HepG2 (cell line): Measurements from ENCODE around the gene ZAR1L. TPM values are rescaled to one million over a fixed set of nuclear protein-coding genes. Genes with fewer than 3 reads are reported as not detected.

Source experiments
- MLLT10 ChIP-seq: sonication (generic); formaldehyde crosslinking; IDR thresholded peaks from 2 replicates; pipeline ENCODE4 v1.4.0; 2020; ENCODE audit warnings: missing genetic modification reagents
- SOX6 ChIP-seq, 2 experiments: fragments of 450-650 bp in 1 of 2; sonication (generic) in 1 of 2; formaldehyde crosslinking in 1 of 2; IDR thresholded peaks; 2 replicates each; pipeline versions ENCODE4 v1.4.0 to v1.6.1; 2017 to 2020; ENCODE audit warnings: antibody characterized with exemption in 1 of 2, mild to moderate bottlenecking in 1 of 2, missing genetic modification reagents in 1 of 2
- TBP ChIP-seq: sonication (generic); formaldehyde crosslinking; IDR thresholded peaks from 2 replicates; pipeline ENCODE4 v1.5.0; 2020; ENCODE audit warnings: missing genetic modification reagents
- TBX3 ChIP-seq: fragments of 450-650 bp; IDR thresholded peaks from 2 replicates; pipeline ENCODE4 v1.6.1; 2017; ENCODE audit warnings: antibody characterized with exemption, mild to moderate bottlenecking, inconsistent platforms, borderline replicate concordance
- ZBTB20 ChIP-seq: sonication (generic); formaldehyde crosslinking; IDR thresholded peaks from 2 replicates; pipeline ENCODE4 v1.8.1; 2023; ENCODE audit warnings: missing genetic modification reagents, low read depth, mild to moderate bottlenecking, borderline replicate concordance
- ZFP62 ChIP-seq: sonication (generic); formaldehyde crosslinking; IDR thresholded peaks from 2 replicates; pipeline ENCODE4 v1.4.0; 2020; ENCODE audit warnings: missing genetic modification reagents
- ZNF224 ChIP-seq: sonication (generic); formaldehyde crosslinking; IDR thresholded peaks from 2 replicates; pipeline ENCODE4 v1.5.0; 2020; ENCODE audit warnings: mild to moderate bottlenecking, missing genetic modification reagents
- ZNF709 ChIP-seq: sonication (generic); formaldehyde crosslinking; IDR thresholded peaks from 2 replicates; pipeline ENCODE4 v1.5.0; 2020; ENCODE audit warnings: mild to moderate bottlenecking, missing genetic modification reagents
- ZNF777 ChIP-seq: sonication (generic); formaldehyde crosslinking; IDR thresholded peaks from 2 replicates; pipeline ENCODE4 v1.4.0; 2020; ENCODE audit warnings: missing genetic modification reagents
- ZNF878 ChIP-seq: sonication (generic); formaldehyde crosslinking; IDR thresholded peaks from 2 replicates; pipeline ENCODE4 v1.8.1; 2023; ENCODE audit warnings: mild to moderate bottlenecking, missing genetic modification reagents, moderate library complexity
- polyA plus RNA-seq, 8 experiments: library from polyadenylated mRNA; depleted of rRNA in 3 of 8; stranded (reverse) in 7 of 8; unstranded in 1 of 8; fragments of >200 nt; fragmentation: Illumina TruSeq in 4 of 8; extraction: Trizol in 4 of 8; gene quantifications; 2 replicates each; pipeline versions ENCODE4 v1.2.1 to v1.2.3, GENCODE V29; 2011 to 2016; ENCODE audit warnings: low read depth in 4 of 8, missing spikeins in 1 of 8, mixed read lengths in 1 of 8; ENCODE audit not compliant: insufficient read depth in 1 of 8
- total RNA-seq, 5 experiments: library from RNA; depleted of rRNA; stranded (reverse); fragments of >200 nt; fragmentation: Illumina TruSeq; extraction: Trizol; gene quantifications; 2 replicates each; pipeline ENCODE4 v1.2.3, GENCODE V29; 2016; ENCODE audit warnings: low read depth in 1 of 5
- TF ChIP-seq, protein P1 (sequence below): sonication (generic); formaldehyde crosslinking; IDR thresholded peaks from 2 replicates; pipeline ENCODE4 v1.9.0; 2022; ENCODE audit warnings: missing genetic modification reagents, mild to moderate bottlenecking, borderline replicate concordance
- TF ChIP-seq, protein P2 (sequence below): sonication (generic); formaldehyde crosslinking; IDR thresholded peaks from 2 replicates; pipeline ENCODE4 v1.4.0; 2020; ENCODE audit warnings: low read depth, missing genetic modification reagents
- TF ChIP-seq, protein P3 (sequence below): IDR thresholded peaks from 2 replicates; pipeline ENCODE4 v1.6.1; 2016; ENCODE audit warnings: mild to moderate bottlenecking, missing biosample characterization, missing genetic modification reagents
- TF ChIP-seq, protein P4 (sequence below): sonication (generic); formaldehyde crosslinking; IDR thresholded peaks from 2 replicates; pipeline ENCODE4 v1.5.1; 2020; ENCODE audit warnings: missing genetic modification reagents, mild to moderate bottlenecking, borderline replicate concordance
- TF ChIP-seq, protein P5 (sequence below): sonication (generic); formaldehyde crosslinking; IDR thresholded peaks from 2 replicates; pipeline ENCODE4 v1.4.0; 2020; ENCODE audit warnings: missing genetic modification reagents, low read depth, mild to moderate bottlenecking, borderline replicate concordance
- TF ChIP-seq, protein P6 (sequence below): sonication (generic); formaldehyde crosslinking; IDR thresholded peaks from 2 replicates; pipeline ENCODE4 v1.4.0; 2020; ENCODE audit warnings: mild to moderate bottlenecking, missing genetic modification reagents
- TF ChIP-seq, protein P7 (sequence below): sonication (generic); formaldehyde crosslinking; IDR thresholded peaks from 2 replicates; pipeline ENCODE4 v1.4.0; 2020; ENCODE audit warnings: missing genetic modification reagents

The ZAR1L gene
- total and polyA plus RNA-seq, 2 of the 13 experiments (the other 11 are each of a cell fraction or from before 2014, with no cell fraction given), result 0.09 TPM; not detected in 1

DNA sequence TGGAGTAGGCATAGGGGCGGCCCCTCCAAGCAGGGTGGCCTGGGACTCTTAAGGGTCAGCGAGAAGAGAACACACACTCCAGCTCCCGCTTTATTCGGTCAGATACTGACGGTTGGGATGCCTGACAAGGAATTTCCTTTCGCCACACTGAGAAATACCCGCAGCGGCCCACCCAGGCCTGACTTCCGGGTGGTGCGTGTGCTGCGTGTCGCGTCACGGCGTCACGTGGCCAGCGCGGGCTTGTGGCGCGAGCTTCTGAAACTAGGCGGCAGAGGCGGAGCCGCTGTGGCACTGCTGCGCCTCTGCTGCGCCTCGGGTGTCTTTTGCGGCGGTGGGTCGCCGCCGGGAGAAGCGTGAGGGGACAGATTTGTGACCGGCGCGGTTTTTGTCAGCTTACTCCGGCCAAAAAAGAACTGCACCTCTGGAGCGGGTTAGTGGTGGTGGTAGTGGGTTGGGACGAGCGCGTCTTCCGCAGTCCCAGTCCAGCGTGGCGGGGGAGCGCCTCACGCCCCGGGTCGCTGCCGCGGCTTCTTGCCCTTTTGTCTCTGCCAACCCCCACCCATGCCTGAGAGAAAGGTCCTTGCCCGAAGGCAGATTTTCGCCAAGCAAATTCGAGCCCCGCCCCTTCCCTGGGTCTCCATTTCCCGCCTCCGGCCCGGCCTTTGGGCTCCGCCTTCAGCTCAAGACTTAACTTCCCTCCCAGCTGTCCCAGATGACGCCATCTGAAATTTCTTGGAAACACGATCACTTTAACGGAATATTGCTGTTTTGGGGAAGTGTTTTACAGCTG lies at the start of gene ZAR1L, which contains the start of gene BRCA2 (continued):
- TF ChIP-seq, protein P1, sequence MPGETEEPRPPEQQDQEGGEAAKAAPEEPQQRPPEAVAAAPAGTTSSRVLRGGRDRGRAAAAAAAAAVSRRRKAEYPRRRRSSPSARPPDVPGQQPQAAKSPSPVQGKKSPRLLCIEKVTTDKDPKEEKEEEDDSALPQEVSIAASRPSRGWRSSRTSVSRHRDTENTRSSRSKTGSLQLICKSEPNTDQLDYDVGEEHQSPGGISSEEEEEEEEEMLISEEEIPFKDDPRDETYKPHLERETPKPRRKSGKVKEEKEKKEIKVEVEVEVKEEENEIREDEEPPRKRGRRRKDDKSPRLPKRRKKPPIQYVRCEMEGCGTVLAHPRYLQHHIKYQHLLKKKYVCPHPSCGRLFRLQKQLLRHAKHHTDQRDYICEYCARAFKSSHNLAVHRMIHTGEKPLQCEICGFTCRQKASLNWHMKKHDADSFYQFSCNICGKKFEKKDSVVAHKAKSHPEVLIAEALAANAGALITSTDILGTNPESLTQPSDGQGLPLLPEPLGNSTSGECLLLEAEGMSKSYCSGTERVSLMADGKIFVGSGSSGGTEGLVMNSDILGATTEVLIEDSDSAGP (CRISPR knock-in tag), result peak; percentile 77; the same call in 1 of the 2 replicates
- TF ChIP-seq, protein P2, sequence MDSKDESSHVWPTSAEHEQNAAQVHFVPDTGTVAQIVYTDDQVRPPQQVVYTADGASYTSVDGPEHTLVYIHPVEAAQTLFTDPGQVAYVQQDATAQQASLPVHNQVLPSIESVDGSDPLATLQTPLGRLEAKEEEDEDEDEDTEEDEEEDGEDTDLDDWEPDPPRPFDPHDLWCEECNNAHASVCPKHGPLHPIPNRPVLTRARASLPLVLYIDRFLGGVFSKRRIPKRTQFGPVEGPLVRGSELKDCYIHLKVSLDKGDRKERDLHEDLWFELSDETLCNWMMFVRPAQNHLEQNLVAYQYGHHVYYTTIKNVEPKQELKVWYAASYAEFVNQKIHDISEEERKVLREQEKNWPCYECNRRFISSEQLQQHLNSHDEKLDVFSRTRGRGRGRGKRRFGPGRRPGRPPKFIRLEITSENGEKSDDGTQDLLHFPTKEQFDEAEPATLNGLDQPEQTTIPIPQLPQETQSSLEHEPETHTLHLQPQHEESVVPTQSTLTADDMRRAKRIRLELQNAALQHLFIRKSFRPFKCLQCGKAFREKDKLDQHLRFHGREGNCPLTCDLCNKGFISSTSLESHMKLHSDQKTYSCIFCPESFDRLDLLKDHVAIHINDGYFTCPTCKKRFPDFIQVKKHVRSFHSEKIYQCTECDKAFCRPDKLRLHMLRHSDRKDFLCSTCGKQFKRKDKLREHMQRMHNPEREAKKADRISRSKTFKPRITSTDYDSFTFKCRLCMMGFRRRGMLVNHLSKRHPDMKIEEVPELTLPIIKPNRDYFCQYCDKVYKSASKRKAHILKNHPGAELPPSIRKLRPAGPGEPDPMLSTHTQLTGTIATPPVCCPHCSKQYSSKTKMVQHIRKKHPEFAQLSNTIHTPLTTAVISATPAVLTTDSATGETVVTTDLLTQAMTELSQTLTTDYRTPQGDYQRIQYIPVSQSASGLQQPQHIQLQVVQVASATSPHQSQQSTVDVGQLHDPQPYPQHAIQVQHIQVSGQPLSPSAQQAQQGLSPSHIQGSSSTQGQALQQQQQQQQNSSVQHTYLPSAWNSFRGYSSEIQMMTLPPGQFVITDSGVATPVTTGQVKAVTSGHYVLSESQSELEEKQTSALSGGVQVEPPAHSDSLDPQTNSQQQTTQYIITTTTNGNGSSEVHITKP, result no peak
- TF ChIP-seq SOX6 (IDR thresholded peaks at IDR 0.05) (no peak), SOX6 (CRISPR knock-in tag; IDR thresholded peaks at IDR 0.05) (no peak; the same call in 1 of the 2 replicates), TBP (no peak), ZNF878 (CRISPR knock-in tag) (0 out of 2 replicates have a peak, but pooled peaks have one; percentile 18), MLLT10 (no peak), ZNF709 (CRISPR knock-in tag) (no peak), ZBTB20 (CRISPR knock-in tag) (peak; percentile 68; the same call in 1 of the 2 replicates), ZFP62 (CRISPR knock-in tag) (no peak), ZNF777 (CRISPR knock-in tag) (no peak; the same call in 1 of the 2 replicates), ZNF224 (no peak), TBX3 (no peak)
- TF ChIP-seq, protein P3, sequence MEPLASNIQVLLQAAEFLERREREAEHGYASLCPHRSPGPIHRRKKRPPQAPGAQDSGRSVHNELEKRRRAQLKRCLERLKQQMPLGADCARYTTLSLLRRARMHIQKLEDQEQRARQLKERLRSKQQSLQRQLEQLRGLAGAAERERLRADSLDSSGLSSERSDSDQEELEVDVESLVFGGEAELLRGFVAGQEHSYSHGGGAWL (CRISPR knock-in tag), result 0 out of 2 replicates have a peak, but pooled peaks have one; percentile 50
- TF ChIP-seq, protein P4, sequence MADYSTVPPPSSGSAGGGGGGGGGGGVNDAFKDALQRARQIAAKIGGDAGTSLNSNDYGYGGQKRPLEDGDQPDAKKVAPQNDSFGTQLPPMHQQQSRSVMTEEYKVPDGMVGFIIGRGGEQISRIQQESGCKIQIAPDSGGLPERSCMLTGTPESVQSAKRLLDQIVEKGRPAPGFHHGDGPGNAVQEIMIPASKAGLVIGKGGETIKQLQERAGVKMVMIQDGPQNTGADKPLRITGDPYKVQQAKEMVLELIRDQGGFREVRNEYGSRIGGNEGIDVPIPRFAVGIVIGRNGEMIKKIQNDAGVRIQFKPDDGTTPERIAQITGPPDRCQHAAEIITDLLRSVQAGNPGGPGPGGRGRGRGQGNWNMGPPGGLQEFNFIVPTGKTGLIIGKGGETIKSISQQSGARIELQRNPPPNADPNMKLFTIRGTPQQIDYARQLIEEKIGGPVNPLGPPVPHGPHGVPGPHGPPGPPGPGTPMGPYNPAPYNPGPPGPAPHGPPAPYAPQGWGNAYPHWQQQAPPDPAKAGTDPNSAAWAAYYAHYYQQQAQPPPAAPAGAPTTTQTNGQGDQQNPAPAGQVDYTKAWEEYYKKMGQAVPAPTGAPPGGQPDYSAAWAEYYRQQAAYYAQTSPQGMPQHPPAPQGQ (CRISPR knock-in tag), result no peak
- TF ChIP-seq, protein P5, sequence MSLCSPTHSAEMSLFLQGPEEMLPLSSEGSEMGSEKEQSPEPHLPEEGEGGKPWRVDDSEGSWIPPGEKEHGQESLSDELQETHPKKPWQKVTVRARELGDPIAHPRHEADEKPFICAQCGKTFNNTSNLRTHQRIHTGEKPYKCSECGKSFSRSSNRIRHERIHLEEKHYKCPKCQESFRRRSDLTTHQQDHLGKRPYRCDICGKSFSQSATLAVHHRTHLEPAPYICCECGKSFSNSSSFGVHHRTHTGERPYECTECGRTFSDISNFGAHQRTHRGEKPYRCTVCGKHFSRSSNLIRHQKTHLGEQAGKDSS (CRISPR knock-in tag), result no peak
- TF ChIP-seq, protein P6, sequence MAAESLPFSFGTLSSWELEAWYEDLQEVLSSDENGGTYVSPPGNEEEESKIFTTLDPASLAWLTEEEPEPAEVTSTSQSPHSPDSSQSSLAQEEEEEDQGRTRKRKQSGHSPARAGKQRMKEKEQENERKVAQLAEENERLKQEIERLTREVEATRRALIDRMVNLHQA (CRISPR knock-in tag), result no peak
- TF ChIP-seq, protein P7, sequence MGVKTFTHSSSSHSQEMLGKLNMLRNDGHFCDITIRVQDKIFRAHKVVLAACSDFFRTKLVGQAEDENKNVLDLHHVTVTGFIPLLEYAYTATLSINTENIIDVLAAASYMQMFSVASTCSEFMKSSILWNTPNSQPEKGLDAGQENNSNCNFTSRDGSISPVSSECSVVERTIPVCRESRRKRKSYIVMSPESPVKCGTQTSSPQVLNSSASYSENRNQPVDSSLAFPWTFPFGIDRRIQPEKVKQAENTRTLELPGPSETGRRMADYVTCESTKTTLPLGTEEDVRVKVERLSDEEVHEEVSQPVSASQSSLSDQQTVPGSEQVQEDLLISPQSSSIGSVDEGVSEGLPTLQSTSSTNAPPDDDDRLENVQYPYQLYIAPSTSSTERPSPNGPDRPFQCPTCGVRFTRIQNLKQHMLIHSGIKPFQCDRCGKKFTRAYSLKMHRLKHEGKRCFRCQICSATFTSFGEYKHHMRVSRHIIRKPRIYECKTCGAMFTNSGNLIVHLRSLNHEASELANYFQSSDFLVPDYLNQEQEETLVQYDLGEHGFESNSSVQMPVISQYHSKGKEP, result no peak
